Activated B cell treated with CpG ODN at 0.5 μM for 24 hours (primary cell): ENCODE measurements around the gene TP73. TPM values are rescaled to one million over a fixed set of nuclear protein-coding genes. Genes with fewer than 3 reads are reported as not detected.

Experiments
- ATAC-seq: fragments of 200-7000 bp; cut with Tn5 transposase; one replicate; pipeline ENCODE4 v1.10.0; 2021; ENCODE audit warnings: low read depth, mild to moderate bottlenecking, moderate library complexity
- CTCF ChIA-PET: fragments of 350-600 bp; sonication (Branson Sonifier 250); formaldehyde crosslinking; loops from one replicate; lab custom pipeline; 2021; ENCODE audit warnings: antibody characterized with exemption; lab: Charles Lee
- POLR2A ChIA-PET: fragments of 350-600 bp; sonication (Branson Sonifier 250); formaldehyde crosslinking; loops from one replicate; lab custom pipeline; 2021; ENCODE audit warnings: antibody characterized with exemption; lab: Charles Lee
- DNase-seq: peaks from one replicate; pipeline ENCODE4 v3.0.0; 2022
- H3K27ac Mint-ChIP-seq: one replicate; pipeline ENCODE4 v1.8.0; 2020; ENCODE audit warnings: mixed read lengths
- H3K27me3 Mint-ChIP-seq: one replicate; pipeline ENCODE4 v1.8.0; 2021; ENCODE audit warnings: mixed read lengths
- H3K36me3 Mint-ChIP-seq: one replicate; pipeline ENCODE4 v1.8.0; 2021; ENCODE audit warnings: low read depth, mixed read lengths
- H3K4me1 Mint-ChIP-seq: one replicate; pipeline ENCODE4 v1.8.0; 2021; ENCODE audit warnings: mixed read lengths
- H3K4me3 Mint-ChIP-seq: one replicate; pipeline ENCODE4 v1.8.0; 2020; ENCODE audit warnings: mild to moderate bottlenecking, mixed read lengths
- H3K9me3 Mint-ChIP-seq: one replicate; pipeline ENCODE4 v1.8.0; 2020; ENCODE audit warnings: mixed read lengths
- CTCF ChIP-seq: fragments of 200-600 bp; IDR thresholded peaks from one replicate; pipeline ENCODE4 v1.8.0; 2022; ENCODE audit warnings: antibody characterized with exemption, mild to moderate bottlenecking
- intact Hi-C: fragments of 100-400 bp; cut with micrococcal nuclease; formaldehyde crosslinking; loops from one replicate; pipeline ENCODE4 v1.15.1; 2024
- total RNA-seq: library from RNA; stranded (reverse); gene quantifications from 2 replicates; pipeline ENCODE4 v1.2.3, GENCODE V29; 2022

TP73 gene
- total RNA-seq, 1 donor from 2014 or later, result 2.6 TPM

GRCh38 chr1:3749512-3749911, 97.2 kb downstream of the TP73 start:
- no peak for DNase-seq
- Mint-ChIP-seq H3K9me3 (no peaks in the 10 kb centered on the region), H3K27ac (no peak overlapping the region), H3K4me3 (no peak overlapping the region), H3K4me1 (peaks cover 27% of the 10 kb centered on the region), H3K27me3 (peaks cover 2% of the 10 kb centered on the region), H3K36me3 (peaks cover 5% of the 10 kb centered on the region)
- POLR2A ChIA-PET, result no interaction called here
- CTCF ChIA-PET, result no interaction called here
- intact Hi-C loops, result no loop called here
- ATAC-seq, result no peak
- TF ChIP-seq CTCF, result no peak

- Mint-ChIP-seq H3K4me3 (no peak overlapping the region), H3K36me3 (no peaks in the 10 kb centered on the region), H3K27me3 (peaks cover 2% of the 10 kb centered on the region), H3K27ac (no peak overlapping the region), H3K4me1 (peaks cover 18% of the 10 kb centered on the region), H3K9me3 (no peaks in the 10 kb centered on the region)
- no peak for ATAC-seq
- intact Hi-C loops, result no loop called here
- ChIA-PET POLR2A (no interaction called here), CTCF (no interaction called here)
- no peak for DNase-seq
- no peak for TF ChIP-seq CTCF
Observed at GRCh38 chr1:3750741-3751140, 98.4 kb downstream of the TP73 start.

- POLR2A ChIA-PET, result no interaction called here
- Mint-ChIP-seq H3K4me3 (no peak within 1 kb of the TSS), H3K4me1 (peaks cover 10% of the 10 kb centered on the region), H3K9me3 (no peaks in the 10 kb centered on the region), H3K36me3 (no peaks in the 10 kb centered on the region), H3K27me3 (peaks cover 6% of the 10 kb centered on the region), H3K27ac (no peak within 1 kb of the TSS)
- DNase-seq, result no peak
- CTCF ChIA-PET, result no interaction called here
- TF ChIP-seq CTCF, result no peak
- ATAC-seq, result no peak
- intact Hi-C loops, result no loop called here
Observed at GRCh38 chr1:3752400-3752945, 100.2 kb downstream of the TP73 start, which contains the start of gene CCDC27. TSS of gene CCDC27 (plus strand) at chr1:3752450. CDS start at chr1:3752482, 32 bp downstream.

- DNase-seq, result no peak
- Mint-ChIP-seq H3K4me3 (no peak overlapping the region), H3K9me3 (no peaks in the 10 kb centered on the region), H3K27me3 (peaks cover 9% of the 10 kb centered on the region), H3K4me1 (no peaks in the 10 kb centered on the region), H3K36me3 (no peaks in the 10 kb centered on the region), H3K27ac (no peak overlapping the region)
- intact Hi-C loops, result no loop called here
- POLR2A ChIA-PET, result no interaction called here
- no peak for TF ChIP-seq CTCF
- no peak for ATAC-seq
- CTCF ChIA-PET, result no interaction called here
Observed at GRCh38 chr1:3753656-3754454, 101.5 kb downstream of the TP73 start.

- no peak for DNase-seq
- no peak for TF ChIP-seq CTCF
- H3K36me3 Mint-ChIP-seq, result no peaks in the 10 kb centered on the region
Observed at GRCh38 chr1:3756394-3756793, 104.1 kb downstream of the TP73 start.

More at GRCh38 chr1:3756394-3756793, 104.1 kb downstream of the TP73 start:
- CTCF ChIA-PET, result no interaction called here
- no peak for ATAC-seq
- POLR2A ChIA-PET, result interaction anchor here (0.7 kb wide), 1 partner anchor 11 kb away, joined by 3 read pairs; no protein-coding TSS in a partner anchor
- Mint-ChIP-seq H3K9me3 (no peaks in the 10 kb centered on the region), H3K27me3 (peaks cover 27% of the 10 kb centered on the region), H3K4me3 (no peak overlapping the region), H3K27ac (no peak overlapping the region), H3K4me1 (no peaks in the 10 kb centered on the region)
- intact Hi-C loops, result no loop called here
